GM21786 (cell line): Measurements from ENCODE around the gene DACT2.
"Not testable (repeated sequence)": the region's sequence is repeated elsewhere in the genome, so short reads cannot be mapped to it uniquely, and the experiment has no call there.

Experiments
- ATAC-seq: cut with Tn5 transposase; IDR thresholded peaks from one replicate; pipeline ENCODE4 v1.9.1; 2021; ENCODE audit not compliant: unreplicated experiment

The DACT2 gene, protein sequence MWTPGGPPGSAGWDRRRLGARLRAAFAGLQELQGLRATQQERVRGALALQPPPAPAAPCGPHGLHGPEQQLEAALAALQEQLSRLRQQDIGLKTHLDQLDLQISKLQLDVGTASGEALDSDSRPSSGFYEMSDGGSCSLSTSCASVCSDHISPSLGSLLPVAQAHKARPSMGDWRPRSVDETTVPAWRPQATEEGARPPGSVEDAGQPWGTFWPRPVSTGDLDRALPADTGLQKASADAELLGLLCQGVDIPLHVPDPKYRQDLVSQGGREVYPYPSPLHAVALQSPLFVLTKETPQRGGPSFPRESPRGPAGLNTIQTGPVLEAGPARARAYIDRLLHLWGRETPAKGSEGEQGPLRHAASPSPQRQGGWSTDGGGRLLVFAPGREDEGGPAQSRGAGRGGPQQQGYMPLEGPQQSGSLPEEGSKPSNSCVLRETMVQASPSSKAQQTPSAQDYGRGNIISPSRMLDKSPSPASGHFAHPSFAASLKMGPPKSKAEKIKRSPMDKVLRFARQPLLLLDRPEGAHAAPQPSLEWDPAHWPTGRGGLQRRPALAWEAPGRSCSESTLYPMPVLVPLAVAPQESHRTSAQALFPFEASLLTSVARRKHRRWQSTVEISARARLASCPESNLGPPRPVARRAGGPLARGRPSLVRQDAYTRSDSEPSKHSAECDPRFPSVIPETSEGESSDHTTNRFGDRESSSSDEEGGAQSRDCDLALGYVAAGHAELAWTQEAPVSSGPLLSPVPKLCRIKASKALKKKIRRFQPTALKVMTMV

GRCh38 chr6:168319279-168320111 lies at the start of gene DACT2:
DACT2 (minus strand) TSS chr6:168319777; CDS start chr6:168319633, 144 bp downstream.
- no peak for ATAC-seq

DNA sequence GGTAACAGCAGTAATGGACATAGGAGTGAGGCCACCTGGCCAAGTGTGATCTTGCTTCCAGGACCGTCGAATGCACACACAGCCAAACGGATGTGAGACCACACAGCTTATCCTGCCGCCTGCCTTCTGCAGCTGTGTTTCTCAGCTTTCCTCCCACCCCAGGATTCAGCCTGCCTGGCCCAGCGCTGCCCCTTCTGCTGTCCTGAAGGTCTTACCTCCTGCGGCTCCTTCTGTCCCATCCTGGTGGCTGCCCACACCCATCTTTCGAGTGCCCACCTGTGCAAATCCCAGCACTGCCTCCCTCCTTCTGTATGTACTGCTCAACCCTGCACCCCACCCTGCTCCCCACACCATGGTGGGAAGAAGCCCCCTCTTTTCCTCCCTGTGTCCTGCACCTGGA lies 49.4 kb upstream of the DACT2 start:
- ATAC-seq: no peak

- ATAC-seq: no peak
Measured at GRCh38 chr6:168368066-168368820, 48.7 kb upstream of the DACT2 start.

- no peak for ATAC-seq
Measured at GRCh38 chr6:168367285-168367751, 47.7 kb upstream of the DACT2 start.

GRCh38 chr6:168366473-168366872 lies 46.9 kb upstream of the DACT2 start:
- ATAC-seq: no peak

GRCh38 chr6:168365422-168366165 lies 46.0 kb upstream of the DACT2 start:
- ATAC-seq: no peak

- ATAC-seq: no peak
Measured at GRCh38 chr6:168364793-168365421, 45.3 kb upstream of the DACT2 start.

DNA sequence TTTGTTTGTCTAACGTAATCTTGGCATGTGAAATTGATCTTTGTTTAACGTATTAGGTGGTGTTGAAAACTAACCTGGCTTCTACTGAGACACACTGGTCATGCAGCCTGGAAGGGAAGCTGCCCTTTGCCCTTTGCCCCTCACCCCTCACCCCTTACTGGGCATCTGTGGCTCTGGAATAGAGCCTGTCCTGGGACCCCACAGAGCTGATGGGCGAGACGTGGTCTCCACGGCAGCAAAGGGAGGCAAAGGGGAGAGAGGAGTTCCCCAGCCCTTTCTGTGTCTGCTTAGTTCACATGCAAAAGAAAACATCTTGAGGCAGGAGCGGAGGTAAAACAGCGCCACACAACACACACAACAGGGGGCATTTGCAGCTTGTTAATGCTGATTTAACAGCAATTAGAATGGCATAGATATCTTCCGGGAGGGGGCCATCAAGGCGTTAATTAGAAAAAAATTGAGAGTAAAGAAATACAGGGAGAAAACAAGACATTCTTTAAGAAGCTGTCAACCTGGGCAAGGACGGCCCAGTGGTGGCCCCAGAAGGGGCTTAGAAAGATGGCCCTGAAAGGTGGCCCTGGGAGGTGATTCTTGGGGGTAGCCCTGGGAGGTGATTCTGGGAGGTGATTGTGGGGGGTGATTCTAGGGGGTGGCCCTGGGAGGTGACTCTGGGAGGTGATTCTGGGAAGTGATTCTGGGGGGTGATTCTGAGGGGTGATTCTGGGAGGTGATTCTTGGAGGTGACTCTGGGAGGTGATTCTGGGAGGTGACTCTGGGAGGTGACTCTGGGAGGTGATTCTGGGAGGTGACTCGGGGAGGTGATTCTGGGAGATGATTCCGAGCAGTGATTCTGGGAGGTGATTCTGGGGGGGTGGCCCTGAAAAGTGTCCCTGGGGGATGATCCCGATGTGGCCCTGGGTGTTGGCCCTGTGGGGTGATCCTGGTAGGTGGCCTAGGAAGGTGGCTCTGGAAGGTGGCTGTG lies 44.5 kb upstream of the DACT2 start:
- no peak for ATAC-seq

GRCh38 chr6:168363302-168363701 lies 43.7 kb upstream of the DACT2 start:
- ATAC-seq: no peak

DNA sequence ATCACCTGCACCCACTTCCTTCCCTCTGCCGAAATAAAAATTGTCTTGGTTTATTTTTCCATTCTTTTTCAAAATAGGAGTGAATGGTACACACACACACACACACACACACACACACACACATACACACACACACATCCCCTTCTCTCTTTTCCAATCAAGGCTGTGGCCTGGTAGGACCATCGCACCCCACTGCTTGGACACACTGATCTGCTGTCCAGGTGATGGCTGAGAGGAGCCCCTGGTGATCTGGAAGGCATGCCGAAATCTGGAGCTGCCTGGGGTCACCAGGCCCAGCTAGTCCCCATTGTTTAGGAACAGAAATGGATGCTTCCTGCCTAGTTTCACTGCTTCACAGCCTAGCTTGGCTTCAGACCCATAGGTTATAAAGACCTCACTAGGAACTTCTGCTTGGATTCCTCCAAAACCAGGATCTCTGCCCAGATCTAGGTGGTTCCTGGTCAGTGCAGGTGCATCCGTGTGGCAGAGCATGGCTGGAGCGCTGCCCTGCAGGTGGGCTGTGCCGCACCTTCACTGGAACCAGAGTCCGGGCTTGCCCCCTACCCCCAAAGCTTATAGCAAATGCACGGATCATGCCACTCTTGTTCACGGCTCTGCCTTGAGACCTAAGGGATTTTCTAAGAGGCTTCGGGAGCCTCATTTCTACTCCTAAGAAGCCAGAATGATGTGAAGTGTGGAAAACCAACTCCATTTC lies 42.9 kb upstream of the DACT2 start:
- no peak for ATAC-seq

GRCh38 chr6:168361766-168362165 lies 42.2 kb upstream of the DACT2 start:
- no peak for ATAC-seq

GRCh38 chr6:168359794-168360193 lies 40.2 kb upstream of the DACT2 start:
- ATAC-seq: no peak

GRCh38 chr6:168358842-168359420 lies 39.4 kb upstream of the DACT2 start:
- no peak for ATAC-seq

DNA sequence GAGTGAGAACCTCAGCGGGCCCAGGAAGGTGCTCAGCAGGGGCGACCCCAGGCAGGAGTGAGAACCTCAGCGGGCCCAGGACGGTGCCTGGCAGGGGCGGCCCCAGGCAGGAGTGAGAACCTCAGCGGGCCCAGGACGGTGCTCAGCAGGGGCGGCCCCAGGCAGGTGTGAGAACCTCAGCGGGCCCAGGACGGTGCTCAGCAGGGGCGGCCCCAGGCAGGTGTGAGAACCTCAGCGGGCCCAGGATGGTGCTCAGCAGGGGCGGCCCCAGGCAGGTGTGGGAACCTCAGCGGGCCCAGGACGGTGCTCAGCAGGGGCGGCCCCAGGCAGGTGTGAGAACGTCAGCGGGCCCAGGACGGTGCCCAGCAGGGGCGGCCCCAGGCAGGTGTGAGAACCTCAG lies 37.3 kb upstream of the DACT2 start:
- not testable (repeated sequence) for ATAC-seq

DNA sequence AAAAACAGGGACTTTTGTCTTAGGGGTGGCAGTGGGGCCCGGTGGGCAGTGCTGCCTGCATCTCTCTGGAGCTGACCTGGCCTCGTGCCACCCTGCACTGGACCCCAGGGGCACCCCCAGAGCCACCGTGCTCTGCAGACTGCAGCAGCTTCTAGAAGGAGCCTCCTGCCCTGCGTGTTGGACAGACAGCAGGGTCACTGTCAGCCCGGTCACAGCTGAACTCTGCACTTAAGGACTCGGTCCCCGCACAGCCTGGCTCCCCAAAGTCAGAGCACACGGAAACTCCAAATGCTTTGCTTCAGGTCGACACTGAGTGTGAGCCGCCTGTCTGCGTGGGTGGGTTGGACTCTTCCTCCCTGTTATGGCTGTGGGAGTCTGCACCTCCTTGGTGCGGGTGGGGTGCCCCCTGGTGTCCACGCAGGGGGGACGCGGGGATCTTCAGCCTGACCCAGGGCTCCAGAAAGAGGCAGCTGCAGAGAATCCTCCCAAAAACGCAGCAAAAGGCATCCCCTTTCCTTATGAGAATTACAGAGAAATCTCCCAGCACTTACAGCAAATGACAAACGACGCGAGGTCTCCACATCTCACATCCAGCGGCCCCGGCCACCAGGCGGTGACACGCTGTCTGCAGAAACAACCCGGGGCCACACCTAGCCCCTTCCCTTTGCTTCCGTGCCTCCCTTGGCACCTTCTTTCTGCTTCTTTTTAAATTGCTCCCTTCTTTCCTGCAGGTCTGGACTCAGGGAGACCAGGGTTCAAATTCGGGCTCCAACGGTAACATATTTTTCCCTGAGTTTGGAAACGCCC lies 36.3 kb upstream of the DACT2 start:
- ATAC-seq: no peak

GRCh38 chr6:168354338-168354737 lies 34.8 kb upstream of the DACT2 start:
- ATAC-seq: no peak
